Testis (tissue), 2 donors: ENCODE results near the gene PHLDA2.

Experiments used
- CTCF ChIP-seq, 3 experiments: fragments of 450-650 bp in 2 of 3; fragments of 200-600 bp in 1 of 3; sonication (generic) in 1 of 3; IDR thresholded peaks; one replicate each; pipeline ENCODE4 v1.5.1; 2016 to 2019; ENCODE audit warnings: antibody characterized with exemption in 3 of 3, mild to moderate bottlenecking in 2 of 3, moderate library complexity in 1 of 3
- POLR2A ChIP-seq: fragments of 450-650 bp; IDR thresholded peaks from one replicate; pipeline ENCODE4 v1.6.1; 2017; ENCODE audit warnings: antibody characterized with exemption, mild to moderate bottlenecking, moderate library complexity

GRCh38 chr11:2886936-2887335, 42.3 kb downstream of the PHLDA2 start:
- TF ChIP-seq CTCF (IDR thresholded peaks at IDR 0.05) = no peak
- no peak for TF ChIP-seq POLR2A
